ENCODE measurements around the gene AGMAT. TPM values are rescaled to one million over a fixed set of nuclear protein-coding genes. Genes with fewer than 3 reads are reported as not detected.

The AGMAT gene
- total RNA-seq, 1 donor from 2014 or later, result 0.86 TPM

GRCh38 chr1:15577691-15578090 lies 7.2 kb downstream of the AGMAT start:
- DNase-seq (ENCODE audit: low spot score), result no peak
- H3K9me3 Mint-ChIP-seq, result no peaks in the 10 kb centered on the region
- Histone ChIP-seq H2AFZ (replicated peaks) (no peak overlapping the region), H3F3A (ENCODE audit: low read depth) (peaks cover 26% of the 10 kb centered on the region), H3K9ac (no peak overlapping the region), H3K27ac (no peak overlapping the region), H4K20me1 (ENCODE audit: low read depth) (no peaks in the 10 kb centered on the region), H3K79me2 (ENCODE audit: low read depth) (no peaks in the 10 kb centered on the region), H3K9me3 (ENCODE audit: low read depth) (no peaks in the 10 kb centered on the region), H3K27me3 (no peaks in the 10 kb centered on the region), H3K4me3 (no peak overlapping the region), H3K4me1 (peaks cover 26% of the 10 kb centered on the region), H3K4me2 (no peak overlapping the region), H3K36me3 (no peaks in the 10 kb centered on the region)
- H3K4me1 Mint-ChIP-seq, result peaks cover 5% of the 10 kb centered on the region
- peaks cover 2% of the 10 kb centered on the region for H3K27me3 Mint-ChIP-seq (ENCODE audit: insufficient read depth, low read depth)
- H3K4me3 Mint-ChIP-seq, result no peak overlapping the region
- peaks cover 5% of the 10 kb centered on the region for H3K36me3 Mint-ChIP-seq
- no peak overlapping the region for H3K27ac Mint-ChIP-seq
- TF ChIP-seq, protein P1, sequence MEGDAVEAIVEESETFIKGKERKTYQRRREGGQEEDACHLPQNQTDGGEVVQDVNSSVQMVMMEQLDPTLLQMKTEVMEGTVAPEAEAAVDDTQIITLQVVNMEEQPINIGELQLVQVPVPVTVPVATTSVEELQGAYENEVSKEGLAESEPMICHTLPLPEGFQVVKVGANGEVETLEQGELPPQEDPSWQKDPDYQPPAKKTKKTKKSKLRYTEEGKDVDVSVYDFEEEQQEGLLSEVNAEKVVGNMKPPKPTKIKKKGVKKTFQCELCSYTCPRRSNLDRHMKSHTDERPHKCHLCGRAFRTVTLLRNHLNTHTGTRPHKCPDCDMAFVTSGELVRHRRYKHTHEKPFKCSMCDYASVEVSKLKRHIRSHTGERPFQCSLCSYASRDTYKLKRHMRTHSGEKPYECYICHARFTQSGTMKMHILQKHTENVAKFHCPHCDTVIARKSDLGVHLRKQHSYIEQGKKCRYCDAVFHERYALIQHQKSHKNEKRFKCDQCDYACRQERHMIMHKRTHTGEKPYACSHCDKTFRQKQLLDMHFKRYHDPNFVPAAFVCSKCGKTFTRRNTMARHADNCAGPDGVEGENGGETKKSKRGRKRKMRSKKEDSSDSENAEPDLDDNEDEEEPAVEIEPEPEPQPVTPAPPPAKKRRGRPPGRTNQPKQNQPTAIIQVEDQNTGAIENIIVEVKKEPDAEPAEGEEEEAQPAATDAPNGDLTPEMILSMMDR (IDR thresholded peaks at IDR 0.05), result no peak
- TF ChIP-seq EZH2phosphoT487 (IDR thresholded peaks at IDR 0.05) (no peak), EZH2 (IDR thresholded peaks at IDR 0.05) (no peak)

DNA sequence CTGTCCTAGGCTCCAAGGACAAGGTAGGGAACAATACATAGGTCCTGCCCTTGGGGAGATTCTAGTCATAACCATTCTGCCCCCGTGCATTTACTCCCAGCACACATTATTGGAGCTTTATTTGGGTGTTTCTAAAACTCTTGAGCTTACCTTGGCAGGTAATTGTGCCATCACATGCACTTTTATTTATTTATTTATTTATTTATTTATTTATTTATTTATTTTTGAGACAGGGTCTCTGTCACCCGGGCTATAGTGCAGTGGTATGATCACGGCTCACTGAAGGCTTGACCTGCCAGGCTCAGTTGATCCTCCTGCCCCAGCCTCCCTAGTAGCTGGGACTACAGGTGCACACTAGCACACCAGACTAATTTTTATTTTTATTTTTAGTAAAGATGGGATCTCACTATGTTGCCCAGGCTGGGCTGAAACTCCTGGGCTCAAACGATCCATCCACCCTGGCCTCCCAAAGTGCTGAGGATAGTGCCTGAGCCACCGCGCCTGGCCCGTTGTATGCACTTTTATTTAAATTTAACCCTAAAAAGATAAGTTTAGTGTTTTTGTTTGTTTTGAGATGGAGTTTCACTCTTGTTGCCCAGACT lies 9.2 kb downstream of the AGMAT start:
- Mint-ChIP-seq H3K9me3 (no peaks in the 10 kb centered on the region), H3K4me1 (peaks cover 5% of the 10 kb centered on the region), H3K36me3 (peaks cover 5% of the 10 kb centered on the region), H3K27me3 (ENCODE audit: insufficient read depth, low read depth) (no peaks in the 10 kb centered on the region), H3K4me3 (no peak overlapping the region), H3K27ac (no peak overlapping the region)
- TF ChIP-seq, protein P1 (IDR thresholded peaks at IDR 0.05), result no peak
- TF ChIP-seq EZH2 (IDR thresholded peaks at IDR 0.05), result no peak
- TF ChIP-seq EZH2phosphoT487 (IDR thresholded peaks at IDR 0.05), result no peak
- Histone ChIP-seq H3K27ac (no peak overlapping the region), H3K36me3 (peaks cover 6% of the 10 kb centered on the region), H4K20me1 (ENCODE audit: low read depth) (no peaks in the 10 kb centered on the region), H3K9ac (no peak overlapping the region), H3K4me3 (no peak overlapping the region), H2AFZ (replicated peaks) (no peak overlapping the region), H3K79me2 (ENCODE audit: low read depth) (no peaks in the 10 kb centered on the region), H3K27me3 (no peaks in the 10 kb centered on the region), H3F3A (ENCODE audit: low read depth) (peaks cover 26% of the 10 kb centered on the region), H3K4me2 (no peak overlapping the region), H3K4me1 (peaks cover 26% of the 10 kb centered on the region), H3K9me3 (ENCODE audit: low read depth) (no peaks in the 10 kb centered on the region)
- no peak for DNase-seq (ENCODE audit: low spot score)

GRCh38 chr1:15574741-15575140 lies 10.1 kb downstream of the AGMAT start:
- Mint-ChIP-seq H3K27ac (no peak overlapping the region), H3K27me3 (ENCODE audit: insufficient read depth, low read depth) (no peaks in the 10 kb centered on the region), H3K4me1 (peaks cover 5% of the 10 kb centered on the region), H3K4me3 (no peak overlapping the region), H3K36me3 (peaks cover 5% of the 10 kb centered on the region), H3K9me3 (no peaks in the 10 kb centered on the region)
- no peaks in the 10 kb centered on the region for H3K27me3 ChIP-seq
- no peaks in the 10 kb centered on the region for H3K79me2 ChIP-seq (ENCODE audit: low read depth)
- no peaks in the 10 kb centered on the region for H3K9me3 ChIP-seq (ENCODE audit: low read depth)
- TF ChIP-seq, protein P1 (IDR thresholded peaks at IDR 0.05), result no peak
- TF ChIP-seq EZH2 (IDR thresholded peaks at IDR 0.05) (no peak), EZH2phosphoT487 (IDR thresholded peaks at IDR 0.05) (no peak)
- H3K36me3 ChIP-seq, result peaks cover 6% of the 10 kb centered on the region
- H3K27ac ChIP-seq, result no peak overlapping the region
- H3K4me1 ChIP-seq, result peaks cover 24% of the 10 kb centered on the region
- no peak overlapping the region for H2AFZ ChIP-seq (replicated peaks)
- H3K4me3 ChIP-seq, result no peak overlapping the region
- H3F3A ChIP-seq (ENCODE audit: low read depth), result peaks cover 23% of the 10 kb centered on the region
- no peak overlapping the region for H3K4me2 ChIP-seq
- no peak overlapping the region for H3K9ac ChIP-seq
- DNase-seq (ENCODE audit: low spot score), result no peak
- no peaks in the 10 kb centered on the region for H4K20me1 ChIP-seq (ENCODE audit: low read depth)

Data from neural progenitor cell (in vitro differentiated cells).